ENCODE measurements around the gene MORC1.
"Not testable (repeated sequence)": the region's sequence is repeated elsewhere in the genome, so short reads cannot be mapped to it uniquely, and the experiment has no call there.

MORC1 gene

GRCh38 chr3:109136523-109136922, 18.6 kb upstream of the MORC1 start, which contains the start of gene C3orf85:
TSS of gene C3orf85 (plus strand) at chr3:109136719. CDS start at chr3:109136848, 129 bp downstream.
- H3K27ac ChIP-seq (ENCODE audit: insufficient read depth, low read length, poor library complexity, severe bottlenecking) = no peak within 1 kb of the TSS
- DNase-seq = no peak
- no peaks in the 10 kb centered on the region for H3K4me1 ChIP-seq (ENCODE audit: control insufficient read depth, insufficient read depth, low read length, poor library complexity, severe bottlenecking)
- no peak within 1 kb of the TSS for H3K4me3 ChIP-seq (ENCODE audit: insufficient read depth, low read depth, low read length, poor library complexity, severe bottlenecking)
- no peaks in the 10 kb centered on the region for H3K9me3 ChIP-seq (ENCODE audit: control insufficient read depth, low read length)
- H3K36me3 ChIP-seq (ENCODE audit: control insufficient read depth, insufficient read depth, low read length) = no peaks in the 10 kb centered on the region
- no peaks in the 10 kb centered on the region for H3K27me3 ChIP-seq (replicated peaks; ENCODE audit: control insufficient read depth, insufficient read depth, low read length, poor library complexity, severe bottlenecking)

- H3K27me3 ChIP-seq (replicated peaks; ENCODE audit: control insufficient read depth, insufficient read depth, low read length, poor library complexity, severe bottlenecking); H3K4me3 ChIP-seq (ENCODE audit: insufficient read depth, low read depth, low read length, poor library complexity, severe bottlenecking); H3K27ac ChIP-seq (ENCODE audit: insufficient read depth, low read length, poor library complexity, severe bottlenecking); H3K4me1 ChIP-seq (ENCODE audit: control insufficient read depth, insufficient read depth, low read length, poor library complexity, severe bottlenecking); H3K9me3 ChIP-seq (ENCODE audit: control insufficient read depth, low read length); H3K36me3 ChIP-seq (ENCODE audit: control insufficient read depth, insufficient read depth, low read length); DNase-seq: not testable (repeated sequence)
Measured at GRCh38 chr3:109133474-109133816, 15.5 kb upstream of the MORC1 start.

- DNase-seq = no peak
- Histone ChIP-seq H3K36me3 (ENCODE audit: control insufficient read depth, insufficient read depth, low read length) (no peaks in the 10 kb centered on the region), H3K4me3 (ENCODE audit: insufficient read depth, low read depth, low read length, poor library complexity, severe bottlenecking) (no peak overlapping the region), H3K4me1 (ENCODE audit: control insufficient read depth, insufficient read depth, low read length, poor library complexity, severe bottlenecking) (no peaks in the 10 kb centered on the region), H3K27ac (ENCODE audit: insufficient read depth, low read length, poor library complexity, severe bottlenecking) (no peak overlapping the region), H3K9me3 (ENCODE audit: control insufficient read depth, low read length) (no peaks in the 10 kb centered on the region), H3K27me3 (replicated peaks; ENCODE audit: control insufficient read depth, insufficient read depth, low read length, poor library complexity, severe bottlenecking) (no peaks in the 10 kb centered on the region)
Measured at GRCh38 chr3:109132801-109133473, 15.0 kb upstream of the MORC1 start.

GRCh38 chr3:109131276-109131675, 13.3 kb upstream of the MORC1 start:
- Histone ChIP-seq H3K27me3 (replicated peaks; ENCODE audit: control insufficient read depth, insufficient read depth, low read length, poor library complexity, severe bottlenecking) (no peaks in the 10 kb centered on the region), H3K27ac (ENCODE audit: insufficient read depth, low read length, poor library complexity, severe bottlenecking) (no peak overlapping the region), H3K9me3 (ENCODE audit: control insufficient read depth, low read length) (no peaks in the 10 kb centered on the region), H3K36me3 (ENCODE audit: control insufficient read depth, insufficient read depth, low read length) (no peaks in the 10 kb centered on the region), H3K4me1 (ENCODE audit: control insufficient read depth, insufficient read depth, low read length, poor library complexity, severe bottlenecking) (no peaks in the 10 kb centered on the region), H3K4me3 (ENCODE audit: insufficient read depth, low read depth, low read length, poor library complexity, severe bottlenecking) (no peak overlapping the region)
- no peak for DNase-seq

- Histone ChIP-seq H3K4me3 (ENCODE audit: insufficient read depth, low read depth, low read length, poor library complexity, severe bottlenecking) (no peak overlapping the region), H3K36me3 (ENCODE audit: control insufficient read depth, insufficient read depth, low read length) (no peaks in the 10 kb centered on the region), H3K27ac (ENCODE audit: insufficient read depth, low read length, poor library complexity, severe bottlenecking) (no peak overlapping the region)
Measured at GRCh38 chr3:109127553-109127952, 9.6 kb upstream of the MORC1 start.

GRCh38 chr3:109125902-109126301, 8.0 kb upstream of the MORC1 start:
- Histone ChIP-seq H3K4me3 (ENCODE audit: insufficient read depth, low read depth, low read length, poor library complexity, severe bottlenecking) (no peak overlapping the region), H3K27ac (ENCODE audit: insufficient read depth, low read length, poor library complexity, severe bottlenecking) (no peak overlapping the region), H3K9me3 (ENCODE audit: control insufficient read depth, low read length) (no peaks in the 10 kb centered on the region), H3K36me3 (ENCODE audit: control insufficient read depth, insufficient read depth, low read length) (no peaks in the 10 kb centered on the region), H3K27me3 (replicated peaks; ENCODE audit: control insufficient read depth, insufficient read depth, low read length, poor library complexity, severe bottlenecking) (no peaks in the 10 kb centered on the region), H3K4me1 (ENCODE audit: control insufficient read depth, insufficient read depth, low read length, poor library complexity, severe bottlenecking) (no peaks in the 10 kb centered on the region)
- no peak for DNase-seq

More at GRCh38 chr3:109127553-109127952, 9.6 kb upstream of the MORC1 start:
- Histone ChIP-seq H3K27me3 (replicated peaks; ENCODE audit: control insufficient read depth, insufficient read depth, low read length, poor library complexity, severe bottlenecking) (no peaks in the 10 kb centered on the region), H3K4me1 (ENCODE audit: control insufficient read depth, insufficient read depth, low read length, poor library complexity, severe bottlenecking) (no peaks in the 10 kb centered on the region), H3K9me3 (ENCODE audit: control insufficient read depth, low read length) (no peaks in the 10 kb centered on the region)
- no peak for DNase-seq

- H3K4me3 ChIP-seq (ENCODE audit: insufficient read depth, low read depth, low read length, poor library complexity, severe bottlenecking) = no peak overlapping the region
- H3K27ac ChIP-seq (ENCODE audit: insufficient read depth, low read length, poor library complexity, severe bottlenecking) = no peak overlapping the region
- DNase-seq = no peak
- H3K27me3 ChIP-seq (replicated peaks; ENCODE audit: control insufficient read depth, insufficient read depth, low read length, poor library complexity, severe bottlenecking) = no peaks in the 10 kb centered on the region
- H3K9me3 ChIP-seq (ENCODE audit: control insufficient read depth, low read length) = no peaks in the 10 kb centered on the region
- no peaks in the 10 kb centered on the region for H3K4me1 ChIP-seq (ENCODE audit: control insufficient read depth, insufficient read depth, low read length, poor library complexity, severe bottlenecking)
- no peaks in the 10 kb centered on the region for H3K36me3 ChIP-seq (ENCODE audit: control insufficient read depth, insufficient read depth, low read length)
Measured at GRCh38 chr3:109122690-109123089, 4.8 kb upstream of the MORC1 start.

GRCh38 chr3:109118584-109118983, 650 bp upstream of the MORC1 start:
- H3K27me3 ChIP-seq (replicated peaks; ENCODE audit: control insufficient read depth, insufficient read depth, low read length, poor library complexity, severe bottlenecking) = no peaks in the 10 kb centered on the region
- H3K4me1 ChIP-seq (ENCODE audit: control insufficient read depth, insufficient read depth, low read length, poor library complexity, severe bottlenecking) = no peaks in the 10 kb centered on the region
- H3K36me3 ChIP-seq (ENCODE audit: control insufficient read depth, insufficient read depth, low read length) = no peaks in the 10 kb centered on the region
- no peak overlapping the region for H3K4me3 ChIP-seq (ENCODE audit: insufficient read depth, low read depth, low read length, poor library complexity, severe bottlenecking)
- DNase-seq = no peak
- H3K27ac ChIP-seq (ENCODE audit: insufficient read depth, low read length, poor library complexity, severe bottlenecking) = no peak overlapping the region
- H3K9me3 ChIP-seq (ENCODE audit: control insufficient read depth, low read length) = no peaks in the 10 kb centered on the region

GRCh38 chr3:109116031-109116430, 1.9 kb downstream of the MORC1 start:
- H3K27me3 ChIP-seq (replicated peaks; ENCODE audit: control insufficient read depth, insufficient read depth, low read length, poor library complexity, severe bottlenecking) = no peaks in the 10 kb centered on the region
- no peak for DNase-seq
- H3K36me3 ChIP-seq (ENCODE audit: control insufficient read depth, insufficient read depth, low read length) = no peaks in the 10 kb centered on the region

GRCh38 chr3:109115451-109115850, 2.5 kb downstream of the MORC1 start:
- Histone ChIP-seq H3K36me3 (ENCODE audit: control insufficient read depth, insufficient read depth, low read length) (no peaks in the 10 kb centered on the region), H3K4me3 (ENCODE audit: insufficient read depth, low read depth, low read length, poor library complexity, severe bottlenecking) (no peak overlapping the region), H3K27me3 (replicated peaks; ENCODE audit: control insufficient read depth, insufficient read depth, low read length, poor library complexity, severe bottlenecking) (no peaks in the 10 kb centered on the region), H3K27ac (ENCODE audit: insufficient read depth, low read length, poor library complexity, severe bottlenecking) (no peak overlapping the region), H3K4me1 (ENCODE audit: control insufficient read depth, insufficient read depth, low read length, poor library complexity, severe bottlenecking) (no peaks in the 10 kb centered on the region), H3K9me3 (ENCODE audit: control insufficient read depth, low read length) (no peaks in the 10 kb centered on the region)
- DNase-seq = no peak

More at GRCh38 chr3:109116031-109116430, 1.9 kb downstream of the MORC1 start:
- no peaks in the 10 kb centered on the region for H3K4me1 ChIP-seq (ENCODE audit: control insufficient read depth, insufficient read depth, low read length, poor library complexity, severe bottlenecking)
- H3K9me3 ChIP-seq (ENCODE audit: control insufficient read depth, low read length) = no peaks in the 10 kb centered on the region
- no peak overlapping the region for H3K4me3 ChIP-seq (ENCODE audit: insufficient read depth, low read depth, low read length, poor library complexity, severe bottlenecking)
- no peak overlapping the region for H3K27ac ChIP-seq (ENCODE audit: insufficient read depth, low read length, poor library complexity, severe bottlenecking)

Measured in effector memory CD4-positive, alpha-beta T cell (primary cell).